GM19468 (cell line): ENCODE measurements around the gene FIBCD1.

Source experiments
- ATAC-seq: cut with Tn5 transposase; IDR thresholded peaks from one replicate; pipeline ENCODE4 v1.9.1; 2021; ENCODE audit warnings: mild to moderate bottlenecking, moderate library complexity, moderate number of reproducible peaks; ENCODE audit not compliant: unreplicated experiment; ENCODE audit errors: extremely low read depth

The FIBCD1 gene

DNA sequence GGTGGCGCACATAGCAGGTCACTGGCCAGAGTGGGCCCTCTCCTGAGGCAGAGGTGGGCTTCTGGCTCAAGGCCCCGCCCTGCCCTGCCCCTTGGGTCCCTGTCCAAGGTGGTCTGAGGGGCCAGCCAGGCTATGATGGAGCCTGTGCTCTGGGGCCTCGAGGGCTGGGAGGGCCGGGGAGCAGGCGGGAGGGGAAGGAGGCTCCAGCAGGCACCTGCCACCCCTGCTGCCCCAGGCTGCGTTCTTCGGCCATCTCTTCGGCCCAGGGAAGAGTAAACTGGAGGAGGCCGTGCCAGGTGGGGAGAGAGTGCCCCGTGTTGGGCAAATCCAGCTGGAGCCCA is 14.6 kb downstream of the FIBCD1 start:
- no peak for ATAC-seq

DNA sequence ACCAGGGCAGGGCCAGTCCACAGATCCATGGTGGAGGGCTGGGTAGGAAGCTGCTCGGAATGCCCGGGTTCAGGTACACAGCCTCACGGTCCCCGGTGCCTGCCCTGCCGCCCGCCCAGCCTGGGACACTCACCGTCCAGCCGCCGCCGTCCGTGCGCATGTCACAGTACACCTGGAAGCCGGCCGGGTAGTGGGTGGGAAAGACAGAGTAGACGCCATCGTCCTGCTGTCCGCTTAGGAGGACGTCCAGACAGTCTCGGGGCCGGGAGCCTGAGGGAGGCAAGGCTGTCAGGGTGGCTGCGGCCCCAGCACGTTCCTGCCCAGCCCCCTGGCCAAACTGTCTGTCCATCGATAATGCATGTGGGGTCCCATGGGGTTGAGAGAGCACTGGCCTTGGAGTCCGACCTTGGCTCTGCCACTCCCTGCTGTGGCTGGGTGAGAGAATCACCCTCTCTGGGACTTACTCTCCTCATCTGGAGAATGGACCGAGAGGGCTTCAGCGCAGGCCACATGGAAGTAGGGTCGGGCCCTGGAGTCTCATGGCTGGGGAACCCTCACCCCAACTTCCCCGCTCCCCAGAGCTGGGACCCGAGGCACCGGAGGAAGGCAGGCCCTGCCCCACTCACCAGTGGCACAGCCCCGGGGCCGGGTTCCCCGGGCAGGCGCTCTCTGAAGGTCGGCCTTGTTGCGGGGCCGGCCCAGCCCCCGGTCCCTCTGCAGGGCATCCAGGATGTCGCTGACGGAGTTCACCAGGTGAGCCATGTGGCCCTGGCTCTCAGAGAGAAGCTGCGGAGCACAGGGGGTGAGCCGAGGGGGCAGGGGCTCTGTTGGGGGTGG is 15.2 kb downstream of the FIBCD1 start:
- ATAC-seq: no peak

DNA sequence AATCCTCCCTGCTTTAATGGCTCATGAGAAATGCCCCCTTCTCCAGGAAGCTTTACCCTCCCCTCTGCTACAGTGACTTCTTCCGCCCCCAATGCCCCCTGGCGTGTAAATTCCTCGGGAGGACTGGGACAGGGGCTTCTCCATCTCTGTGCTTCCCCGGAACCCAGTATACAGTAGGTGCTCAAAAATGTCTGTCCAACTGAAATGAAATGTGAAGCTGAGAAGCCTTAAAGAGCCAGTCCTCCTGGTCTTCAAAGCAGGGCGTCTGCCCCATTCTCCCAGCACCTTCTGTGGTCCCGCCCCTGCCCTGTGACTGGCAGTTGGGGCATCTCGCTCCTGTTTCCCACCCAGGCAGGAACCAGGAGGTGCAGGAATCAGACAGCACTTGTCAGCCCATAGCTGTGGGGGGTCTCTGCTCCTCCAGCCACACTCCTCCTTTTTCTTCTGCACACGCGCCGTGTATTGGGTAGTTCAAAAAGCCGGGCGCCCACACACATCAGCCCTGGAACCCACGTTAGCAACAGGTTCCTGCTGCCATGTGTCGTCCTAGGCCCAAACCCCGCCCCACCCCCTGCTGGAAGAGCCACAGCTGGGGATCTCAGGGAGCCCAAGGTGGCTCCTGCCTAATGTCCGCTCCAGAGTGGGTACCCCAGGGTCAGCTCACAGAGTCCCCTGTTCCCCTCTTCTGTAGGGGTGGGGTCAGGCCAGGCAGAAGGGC is 16.0 kb downstream of the FIBCD1 start:
- no peak for ATAC-seq

DNA sequence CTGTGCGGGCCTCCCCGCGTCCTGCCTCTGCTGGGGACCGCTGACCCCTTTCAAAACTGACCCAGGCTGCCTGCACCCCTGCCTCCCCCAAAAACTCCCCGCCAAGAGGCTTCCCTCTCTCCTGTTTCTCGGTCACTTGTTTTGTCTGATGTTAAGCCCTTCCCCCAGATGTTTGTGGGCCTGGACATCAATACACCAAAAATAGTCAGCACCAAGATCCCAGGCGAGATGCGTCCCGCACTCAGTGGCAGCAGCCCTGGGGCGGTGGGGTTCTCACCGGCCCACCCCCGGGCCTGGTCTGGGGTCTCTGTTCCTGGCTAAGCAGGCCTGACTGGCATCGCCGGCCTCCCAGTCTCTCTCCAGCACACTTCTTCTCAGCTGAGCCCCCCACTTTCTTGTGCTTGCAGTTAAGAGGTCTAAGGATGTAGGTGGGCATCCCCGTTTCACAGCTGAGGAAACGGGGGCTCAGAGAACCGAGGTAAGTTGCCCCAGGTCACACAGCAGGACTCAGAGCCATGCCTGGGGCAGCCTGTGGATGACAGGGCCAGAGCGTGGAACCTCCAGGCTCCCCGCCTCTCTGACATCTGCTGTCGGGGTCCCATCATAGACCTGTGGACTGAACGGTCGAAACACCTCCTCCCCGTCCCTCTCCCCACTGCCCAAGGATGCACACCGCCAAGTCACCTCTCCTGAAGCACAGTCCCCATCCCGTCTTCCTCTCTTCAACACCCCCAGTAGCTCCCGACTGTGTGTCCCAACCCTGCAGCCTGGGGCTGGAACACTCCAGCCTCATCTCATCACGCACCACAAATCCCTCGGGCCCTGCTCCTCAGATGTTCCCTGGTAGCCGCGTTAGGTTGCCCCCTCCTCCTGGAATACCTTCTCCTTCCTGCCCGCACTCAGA is 16.8 kb downstream of the FIBCD1 start:
- ATAC-seq: no peak

DNA sequence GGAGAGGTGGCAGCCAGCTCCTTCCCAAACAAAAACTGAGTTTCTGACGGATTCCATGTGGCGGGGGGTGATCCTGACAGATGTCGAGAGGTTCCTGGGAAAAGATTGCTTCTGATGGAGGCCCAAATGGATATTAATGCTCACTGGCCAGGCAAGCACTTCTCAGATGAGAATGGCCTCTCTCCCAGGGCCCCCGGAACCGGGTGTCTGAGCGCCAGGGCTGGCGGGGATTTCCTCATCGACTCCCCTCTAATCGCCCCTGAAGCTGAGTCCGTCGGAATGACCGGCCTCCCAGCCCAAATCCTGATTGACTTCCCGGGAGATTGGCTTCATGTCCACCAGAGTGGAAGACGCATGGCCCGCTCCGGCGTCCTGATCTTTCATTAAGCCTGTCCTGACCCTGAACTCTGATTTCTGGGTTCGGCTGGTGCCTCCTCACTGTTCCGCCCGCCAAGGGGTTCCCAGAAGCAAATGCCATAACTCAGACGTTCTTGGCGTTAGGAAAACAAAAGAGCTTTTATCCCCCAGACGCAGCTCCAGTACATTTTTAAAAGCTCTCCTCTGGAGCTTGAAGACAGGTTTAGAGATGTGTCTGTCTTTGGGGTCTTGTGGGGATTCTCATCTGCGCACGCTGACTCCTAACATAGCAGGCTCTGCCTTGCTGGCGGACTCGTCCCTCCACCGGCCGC is 17.6 kb downstream of the FIBCD1 start:
- no peak for ATAC-seq

DNA sequence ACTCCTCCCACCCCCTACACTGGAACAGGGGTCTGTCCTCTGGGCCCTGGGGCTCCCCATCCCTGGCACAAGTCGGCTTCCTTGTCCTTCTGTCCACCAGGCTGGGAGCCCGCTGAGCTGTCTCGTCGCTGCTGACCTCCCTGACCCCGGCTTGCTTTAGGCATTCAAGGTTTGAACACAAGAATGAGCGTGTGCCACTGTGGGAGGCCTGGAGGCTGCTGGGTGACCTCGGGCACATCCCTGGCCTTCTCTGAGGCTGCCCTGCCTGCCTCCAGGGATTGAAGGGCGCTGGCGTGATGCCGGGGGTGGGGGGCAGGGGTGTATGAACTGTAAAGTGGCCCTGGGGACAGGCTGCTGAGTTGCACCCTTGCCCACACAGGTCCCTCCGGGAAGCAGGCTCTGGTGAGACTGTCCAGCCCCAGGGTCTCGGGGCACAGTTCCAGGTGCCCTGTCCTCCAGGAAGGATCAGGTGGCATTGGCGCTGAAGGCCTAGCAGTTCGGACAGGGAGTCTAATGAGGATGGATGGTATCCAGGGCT is 18.2 kb downstream of the FIBCD1 start:
- no peak for ATAC-seq

DNA sequence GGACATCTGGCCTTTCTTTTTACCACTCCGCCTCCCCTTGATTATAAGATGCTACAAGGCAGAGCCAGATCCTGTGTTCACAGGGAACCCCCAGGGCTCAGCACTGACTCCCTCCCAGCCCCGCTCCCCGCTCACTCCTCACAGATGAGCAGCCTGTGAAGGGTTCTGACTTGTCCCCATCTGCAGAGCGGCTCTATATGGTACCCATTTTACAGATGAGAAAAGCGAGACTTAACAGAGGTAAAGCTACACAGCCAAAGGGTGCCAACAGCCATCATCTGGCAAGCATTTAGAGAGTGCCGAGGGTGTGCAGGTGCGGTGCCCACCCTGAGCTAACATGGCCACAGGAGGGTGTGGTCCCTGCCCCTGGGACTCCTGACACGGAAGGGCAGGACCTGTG is 18.8 kb downstream of the FIBCD1 start:
- no peak for ATAC-seq

DNA sequence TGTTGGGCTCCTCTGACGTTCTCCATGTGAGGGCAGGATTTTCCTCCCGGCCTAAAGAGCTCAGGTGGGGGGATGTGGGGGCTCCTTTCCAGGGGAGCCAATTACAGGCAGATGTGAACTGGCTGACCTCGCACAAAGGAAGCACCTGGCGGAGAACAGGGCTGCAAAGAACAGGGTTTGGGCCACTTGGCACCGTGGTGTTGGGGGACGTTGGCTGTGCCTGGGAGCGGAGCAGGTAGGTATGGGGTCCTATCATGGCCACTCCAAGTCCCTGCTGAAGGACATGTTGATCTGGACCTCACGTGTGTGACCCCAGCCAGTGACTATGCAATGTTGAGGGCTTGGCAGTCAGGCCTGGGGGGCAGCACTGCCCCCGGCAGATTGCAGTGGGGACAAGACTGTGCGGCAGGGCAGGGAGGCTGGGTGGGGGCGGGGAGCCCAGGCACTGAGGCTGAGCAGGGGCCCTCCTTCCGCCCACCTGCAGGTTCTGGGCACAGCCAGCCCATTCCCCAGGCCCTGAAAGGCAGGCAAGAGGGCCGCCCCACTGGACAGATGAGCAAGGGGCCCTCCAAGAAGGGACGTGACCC is 19.4 kb downstream of the FIBCD1 start:
- ATAC-seq: no peak

DNA sequence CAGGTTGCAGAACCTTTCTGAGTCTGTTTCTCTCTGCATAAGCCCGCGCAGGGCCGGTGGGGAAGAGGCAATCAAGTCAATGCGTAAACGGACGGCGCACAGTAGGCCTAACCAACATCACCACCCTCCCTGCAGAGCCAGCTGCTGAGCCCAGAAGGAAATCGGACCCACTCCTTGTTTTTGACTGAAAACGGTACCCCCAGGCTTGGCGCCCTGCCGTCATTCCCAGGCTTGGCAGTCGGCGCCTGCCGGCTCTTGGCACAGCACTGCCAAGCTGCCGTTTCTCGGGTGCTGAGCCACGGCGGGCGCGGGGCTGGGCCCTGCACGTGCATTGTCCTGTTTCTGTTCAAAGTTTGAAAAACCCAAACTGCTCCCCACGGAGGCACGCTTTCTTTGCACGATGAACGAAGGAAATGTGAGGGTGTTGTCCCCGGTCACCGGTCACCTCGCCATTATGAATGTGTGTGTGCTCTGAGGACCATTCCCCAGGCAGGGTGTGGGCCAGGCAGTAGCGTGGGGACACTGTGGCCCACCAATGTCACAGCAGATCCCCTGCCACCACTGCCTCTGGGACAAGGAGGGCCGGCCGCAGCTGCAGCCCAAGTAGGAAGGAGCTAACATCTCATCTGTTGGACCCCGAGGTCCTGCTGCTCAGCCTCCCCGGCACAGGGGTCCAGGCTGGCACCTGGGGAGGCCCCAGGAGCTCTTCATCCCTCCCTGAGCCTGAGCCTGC is 20.1 kb downstream of the FIBCD1 start:
- no peak for ATAC-seq

DNA sequence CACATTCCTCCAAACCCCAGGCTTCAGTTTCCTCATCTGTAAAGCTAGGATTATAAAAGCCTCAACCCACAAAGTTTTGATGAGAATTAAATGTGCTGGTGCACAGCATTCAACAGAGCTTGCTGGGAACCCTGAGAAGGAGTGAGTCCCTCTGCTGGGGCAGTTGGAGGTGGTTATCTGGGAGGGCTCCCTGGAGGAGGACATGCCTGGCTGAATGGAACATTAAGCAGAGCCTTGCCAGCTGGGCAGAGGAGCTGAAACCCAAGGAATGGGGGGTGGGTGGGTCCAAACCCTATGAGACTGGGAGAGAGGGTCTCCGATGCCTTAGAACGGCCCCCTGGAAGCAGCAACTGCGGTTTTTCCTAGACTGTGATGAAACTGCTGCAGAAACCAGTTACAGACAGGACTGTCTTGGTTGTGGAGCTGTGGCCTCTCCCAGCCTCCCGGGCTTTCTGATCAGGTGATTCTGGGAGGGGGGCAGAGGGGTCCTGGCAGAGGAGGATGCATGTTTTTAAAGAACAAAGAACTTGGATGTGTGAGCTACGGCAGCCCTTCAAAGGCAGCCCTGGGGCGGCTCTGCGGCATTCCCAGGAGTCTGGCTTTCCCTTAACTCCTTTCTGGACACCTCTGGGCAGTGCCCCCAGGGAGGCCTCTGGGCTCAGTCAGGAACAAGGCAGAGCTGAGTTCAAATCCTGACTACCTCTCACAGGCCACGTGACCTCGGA is 20.8 kb downstream of the FIBCD1 start:
- ATAC-seq: no peak

DNA sequence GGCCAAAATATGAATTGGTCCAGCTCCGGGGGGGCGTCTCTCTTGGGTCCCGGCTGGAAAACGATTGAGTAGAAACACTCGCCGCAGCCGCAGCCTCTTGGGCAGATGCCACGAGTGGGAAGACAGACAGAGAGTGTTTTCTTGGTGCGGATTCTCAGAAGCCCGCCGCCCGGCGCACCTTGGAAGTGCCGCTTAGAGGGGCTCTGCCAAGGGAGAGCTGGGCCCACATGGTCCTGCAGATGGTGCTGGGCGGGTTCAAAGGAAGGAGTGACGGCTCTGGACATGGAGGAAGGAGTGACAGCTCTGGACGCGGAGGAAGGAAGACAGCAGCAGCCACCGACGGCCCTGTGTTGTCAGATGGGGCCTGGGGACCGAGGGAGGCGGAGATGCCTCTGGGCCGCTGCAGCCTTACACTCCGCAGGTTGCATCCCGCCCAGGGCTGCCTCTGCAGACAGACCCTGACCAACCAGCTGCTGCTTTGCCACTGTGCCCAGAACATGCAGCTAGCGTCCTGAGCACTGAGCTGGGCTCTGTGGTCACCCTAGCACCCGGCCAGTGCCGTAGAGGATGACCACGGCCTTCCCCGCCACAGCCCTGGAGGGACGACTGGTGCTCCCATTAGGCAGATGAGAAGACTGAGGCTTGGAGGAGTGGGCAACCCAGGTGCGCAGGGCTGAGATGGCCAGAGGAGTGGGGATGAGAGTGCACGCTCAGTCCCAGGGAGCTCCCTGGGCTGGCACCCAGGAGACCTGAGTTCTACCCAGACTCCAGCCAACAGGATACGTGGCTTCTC is 21.7 kb downstream of the FIBCD1 start:
- ATAC-seq: no peak

DNA sequence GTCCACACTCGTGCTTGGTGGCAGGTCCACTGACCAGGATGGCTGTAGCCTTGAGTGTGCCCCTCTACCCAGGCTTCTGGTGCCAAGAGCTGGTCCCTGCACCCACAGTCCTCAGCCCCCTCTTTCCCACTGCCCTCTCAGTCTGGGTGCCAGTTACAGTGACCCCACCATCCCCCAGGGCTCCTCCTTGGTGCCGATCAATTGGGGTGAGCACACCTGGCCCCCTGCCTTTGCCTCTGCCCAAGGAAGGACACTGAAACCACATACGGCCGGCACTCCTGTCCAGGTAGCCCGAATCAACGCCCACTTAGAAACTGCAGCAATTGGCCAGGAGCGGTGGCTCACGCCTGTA is 24.0 kb downstream of the FIBCD1 start:
- ATAC-seq: no peak

DNA sequence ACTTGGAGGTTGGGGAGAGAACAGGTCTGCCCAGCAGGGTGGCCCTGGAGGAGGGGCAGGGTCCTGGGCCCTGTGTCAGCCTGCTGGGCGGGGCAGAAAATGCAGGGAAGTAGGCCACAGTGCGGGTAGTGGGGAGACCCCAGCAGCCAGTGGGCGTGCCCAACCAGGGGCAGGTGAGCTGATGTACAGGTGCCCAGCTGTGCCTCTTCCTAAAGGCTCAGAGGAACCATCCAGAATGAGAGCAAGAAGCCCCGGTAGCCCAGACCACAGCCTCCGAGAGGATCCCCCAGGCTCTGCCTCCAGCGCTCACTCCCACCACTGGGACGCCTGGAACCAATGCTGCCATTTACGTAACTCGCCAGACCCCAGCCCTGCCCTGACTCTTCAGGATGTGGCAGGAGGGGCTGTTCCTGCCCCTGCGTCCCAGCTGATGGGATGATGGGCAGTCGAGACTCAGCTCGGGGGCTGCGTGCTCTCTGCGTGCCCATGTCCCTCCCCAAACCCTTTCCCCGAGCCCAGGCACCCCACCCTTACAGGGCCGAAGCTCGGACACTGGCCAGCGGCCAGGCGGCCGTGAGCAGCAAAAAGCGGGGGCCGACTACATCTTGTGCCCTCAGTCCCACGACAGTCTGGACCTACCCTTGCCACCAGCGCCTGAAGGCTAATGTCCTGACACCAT is 24.5 kb downstream of the FIBCD1 start:
- no peak for ATAC-seq

DNA sequence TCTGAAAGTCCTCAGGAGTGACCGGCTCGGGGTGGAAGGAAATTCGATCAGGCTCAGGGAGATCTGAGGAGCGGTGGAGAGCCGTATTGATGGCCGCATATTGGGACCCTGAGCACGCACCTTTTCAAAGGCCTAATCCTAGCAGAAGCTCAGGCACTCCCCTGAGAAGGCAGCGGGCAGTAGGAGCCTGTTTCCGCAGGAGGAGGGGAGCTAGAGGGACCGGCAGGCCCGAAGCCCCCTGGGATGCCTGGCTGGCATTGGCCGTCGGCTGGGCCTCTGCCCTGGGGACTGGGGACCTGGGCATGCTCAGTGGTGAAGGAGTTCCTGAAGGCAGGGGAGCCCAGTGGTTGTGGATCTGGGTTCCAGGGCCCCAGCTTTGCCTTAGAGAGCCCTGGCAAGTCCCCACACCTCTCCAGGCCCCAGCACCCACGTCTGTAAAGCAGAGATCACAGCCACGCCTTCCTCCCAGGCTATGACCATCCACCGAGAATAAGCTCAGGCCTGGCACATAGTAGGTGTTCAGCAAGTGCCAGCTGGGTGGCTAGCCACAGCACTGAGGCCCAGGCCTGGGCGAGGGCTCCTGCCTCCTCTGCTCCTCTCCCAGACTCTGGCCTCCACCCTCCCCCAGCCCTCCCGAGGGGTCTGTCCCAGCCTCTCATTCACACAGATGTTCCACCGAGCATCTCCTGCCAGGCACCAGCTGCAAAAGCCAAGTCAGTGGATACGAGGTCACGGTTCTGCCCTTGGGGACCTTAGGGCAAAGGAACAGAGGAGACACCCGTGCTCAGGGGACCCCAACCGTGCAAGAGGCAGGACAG is 25.2 kb downstream of the FIBCD1 start:
- ATAC-seq: no peak

DNA sequence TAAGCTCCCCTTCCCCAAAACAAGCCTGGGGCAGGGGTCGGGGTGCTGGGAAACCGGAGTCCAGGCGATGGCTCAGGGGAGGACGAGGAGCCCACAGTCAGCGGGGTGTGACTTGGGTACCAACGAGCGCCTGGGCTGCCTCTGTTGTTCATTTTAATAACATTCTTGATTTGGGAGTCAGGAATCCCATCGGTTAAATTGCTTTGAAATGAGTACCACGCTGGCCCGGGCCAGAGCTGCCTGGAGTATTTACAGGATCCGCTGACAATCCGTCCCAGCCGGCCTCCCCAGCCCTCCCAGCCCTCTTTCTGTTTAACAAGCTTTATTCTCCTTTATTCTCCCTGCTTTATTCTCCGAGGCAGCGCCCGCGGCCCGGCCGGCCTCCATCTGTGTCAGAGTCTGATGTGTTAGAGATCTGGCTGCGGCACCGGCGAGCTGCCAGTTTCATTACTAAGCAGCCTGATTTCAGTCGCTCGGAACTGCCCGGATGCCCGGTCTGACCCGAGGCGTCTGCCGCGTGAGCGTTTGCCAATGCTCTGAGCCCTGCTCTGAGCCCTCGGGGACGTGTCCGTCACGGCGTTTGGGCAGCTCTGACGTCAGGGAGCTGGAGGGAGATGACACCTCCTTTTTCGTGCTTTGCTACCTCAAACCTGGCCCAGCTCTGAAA is 26.0 kb downstream of the FIBCD1 start:
- no peak for ATAC-seq
